ENCODE results near the gene ARFGAP1.

Gene ARFGAP1

DNA sequence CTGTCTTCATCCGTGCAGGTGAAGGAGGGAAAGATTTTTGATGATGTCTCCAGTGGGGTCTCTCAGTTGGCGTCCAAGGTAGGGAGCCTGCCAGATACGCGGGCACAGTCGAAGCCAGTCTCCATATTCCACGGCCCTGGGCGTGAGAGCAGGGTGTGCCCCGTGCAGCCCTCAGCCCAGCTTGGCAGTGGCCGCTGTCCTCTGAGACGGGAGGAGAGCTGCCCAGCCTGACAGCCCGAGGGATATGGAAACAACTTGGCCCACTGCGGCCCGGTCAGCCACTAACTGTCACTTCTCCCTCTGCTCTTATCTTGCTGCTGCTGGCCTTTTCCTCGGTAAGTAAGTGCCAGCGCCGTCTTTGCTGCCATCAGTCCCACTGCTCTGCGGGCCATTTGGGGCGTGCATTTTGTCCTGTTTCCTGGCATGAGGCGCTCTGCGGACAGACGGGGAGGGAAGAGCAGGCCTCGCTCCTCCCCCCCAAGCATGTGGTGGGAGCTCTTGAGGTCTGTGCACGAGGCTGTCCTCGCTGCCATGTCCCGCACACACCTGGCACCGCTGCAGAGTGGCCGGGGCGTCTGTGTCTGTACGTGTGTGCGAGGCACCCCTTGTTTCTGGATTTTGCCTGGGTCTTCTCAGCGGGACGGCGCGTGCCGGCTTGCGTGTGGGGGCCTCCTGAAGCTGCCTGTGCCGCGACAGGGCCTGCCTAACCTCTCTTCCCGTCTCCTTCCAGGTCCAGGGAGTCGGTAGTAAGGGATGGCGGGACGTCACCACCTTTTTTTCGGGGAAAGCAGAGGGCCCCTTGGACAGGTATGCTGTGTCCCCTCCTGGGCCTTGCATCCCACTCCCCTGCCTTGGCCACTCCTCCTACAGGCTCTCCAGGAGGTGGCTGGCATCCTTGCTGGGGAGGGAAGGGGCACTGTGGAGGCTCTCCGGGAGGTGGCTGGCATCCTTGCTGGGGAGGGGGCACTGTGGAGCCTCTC is 13.3 kb downstream of the ARFGAP1 start:
- Histone ChIP-seq H4K20me1 (ENCODE audit: control insufficient read depth, insufficient read depth, low read depth, low read length) (no peaks in the 10 kb centered on the region), H3K4me1 (ENCODE audit: control insufficient read depth, low read length) (peaks cover 18% of the 10 kb centered on the region), H3F3A (ENCODE audit: control insufficient read depth, insufficient read depth) (no peaks in the 10 kb centered on the region), H3K9me2 (replicated peaks; ENCODE audit: control insufficient read depth, low read length) (no peaks in the 10 kb centered on the region), H3K4me3 (ENCODE audit: low read length) (no peak overlapping the region), H3K27me3 (ENCODE audit: control insufficient read depth, low read length) (no peaks in the 10 kb centered on the region), H3K9me3 (ENCODE audit: control insufficient read depth, insufficient read depth, low read length) (no peaks in the 10 kb centered on the region), H3K4me2 (ENCODE audit: low read length) (no peak overlapping the region), H3K79me2 (ENCODE audit: control insufficient read depth, low read length) (peaks cover 3% of the 10 kb centered on the region; the same call in 1 of the 2 replicates), H3K36me3 (ENCODE audit: control insufficient read depth, low read length) (peaks cover 28% of the 10 kb centered on the region; the same call in 1 of the 2 replicates), H3K27ac (ENCODE audit: low read depth, low read length) (no peak overlapping the region)
- TF ChIP-seq, protein P1, sequence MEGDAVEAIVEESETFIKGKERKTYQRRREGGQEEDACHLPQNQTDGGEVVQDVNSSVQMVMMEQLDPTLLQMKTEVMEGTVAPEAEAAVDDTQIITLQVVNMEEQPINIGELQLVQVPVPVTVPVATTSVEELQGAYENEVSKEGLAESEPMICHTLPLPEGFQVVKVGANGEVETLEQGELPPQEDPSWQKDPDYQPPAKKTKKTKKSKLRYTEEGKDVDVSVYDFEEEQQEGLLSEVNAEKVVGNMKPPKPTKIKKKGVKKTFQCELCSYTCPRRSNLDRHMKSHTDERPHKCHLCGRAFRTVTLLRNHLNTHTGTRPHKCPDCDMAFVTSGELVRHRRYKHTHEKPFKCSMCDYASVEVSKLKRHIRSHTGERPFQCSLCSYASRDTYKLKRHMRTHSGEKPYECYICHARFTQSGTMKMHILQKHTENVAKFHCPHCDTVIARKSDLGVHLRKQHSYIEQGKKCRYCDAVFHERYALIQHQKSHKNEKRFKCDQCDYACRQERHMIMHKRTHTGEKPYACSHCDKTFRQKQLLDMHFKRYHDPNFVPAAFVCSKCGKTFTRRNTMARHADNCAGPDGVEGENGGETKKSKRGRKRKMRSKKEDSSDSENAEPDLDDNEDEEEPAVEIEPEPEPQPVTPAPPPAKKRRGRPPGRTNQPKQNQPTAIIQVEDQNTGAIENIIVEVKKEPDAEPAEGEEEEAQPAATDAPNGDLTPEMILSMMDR (IDR thresholded peaks at IDR 0.05; ENCODE audit: low read depth, low read length, poor library complexity, severe bottlenecking): no peak
- TF ChIP-seq EZH2phosphoT487 (IDR thresholded peaks at IDR 0.05; ENCODE audit: borderline replicate concordance, low read length): no peak

DNA sequence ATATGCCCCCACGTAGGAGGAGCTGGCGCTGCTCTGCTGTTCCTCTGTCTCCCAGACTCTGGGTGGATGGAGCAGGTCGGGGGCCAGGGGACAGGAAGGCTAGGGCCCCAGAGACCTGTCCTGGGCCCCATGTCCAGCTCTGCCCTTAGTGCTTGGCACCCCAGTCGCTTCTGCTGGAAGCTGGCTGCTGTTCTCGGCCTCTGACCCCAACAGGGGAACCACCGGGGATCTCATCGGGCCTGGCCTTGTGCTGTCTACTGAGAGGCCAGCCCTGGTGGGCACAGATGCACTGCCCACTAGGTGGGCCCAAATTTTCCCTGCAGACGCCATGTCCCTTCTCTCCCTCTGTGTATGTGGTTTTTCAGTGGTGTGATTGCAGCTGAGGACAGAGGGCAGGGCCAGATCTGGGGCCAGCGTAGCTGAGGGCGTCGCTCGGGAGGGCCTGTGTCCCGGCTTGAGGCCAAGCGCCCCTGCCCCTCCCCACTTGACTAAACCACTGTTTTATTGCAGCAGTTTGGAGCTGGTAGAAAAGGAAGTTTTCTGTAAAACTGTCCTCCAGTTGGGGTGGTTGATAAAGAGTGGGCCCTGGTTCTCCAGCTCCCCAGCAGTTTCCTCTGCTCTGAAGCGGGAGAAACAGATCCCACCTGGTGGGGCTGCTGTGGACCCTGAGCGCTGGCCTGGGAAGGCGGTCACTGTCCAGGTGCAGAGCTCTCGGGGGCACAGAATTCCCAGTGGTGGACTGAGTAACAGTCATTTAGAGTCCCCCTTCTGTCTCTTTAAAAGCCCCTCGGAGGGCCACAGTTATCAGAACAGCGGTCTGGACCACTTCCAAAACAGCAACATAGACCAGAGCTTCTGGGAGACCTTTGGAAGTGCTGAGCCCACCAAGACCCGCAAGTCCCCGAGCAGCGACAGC is 14.4 kb downstream of the ARFGAP1 start:
- H3K4me3 ChIP-seq (ENCODE audit: low read length): no peak overlapping the region
- H3K9me2 ChIP-seq (replicated peaks; ENCODE audit: control insufficient read depth, low read length): no peaks in the 10 kb centered on the region
- H4K20me1 ChIP-seq (ENCODE audit: control insufficient read depth, insufficient read depth, low read depth, low read length): no peaks in the 10 kb centered on the region
- no peaks in the 10 kb centered on the region for H3K27me3 ChIP-seq (ENCODE audit: control insufficient read depth, low read length)
- H3K79me2 ChIP-seq (ENCODE audit: control insufficient read depth, low read length): peaks cover 3% of the 10 kb centered on the region; the same call in 1 of the 2 replicates
- H3K4me2 ChIP-seq (ENCODE audit: low read length): no peak overlapping the region
- no peaks in the 10 kb centered on the region for H3F3A ChIP-seq (ENCODE audit: control insufficient read depth, insufficient read depth)
- no peaks in the 10 kb centered on the region for H3K9me3 ChIP-seq (ENCODE audit: control insufficient read depth, insufficient read depth, low read length)
- peaks cover 19% of the 10 kb centered on the region for H3K4me1 ChIP-seq (ENCODE audit: control insufficient read depth, low read length)
- TF ChIP-seq EZH2phosphoT487 (IDR thresholded peaks at IDR 0.05; ENCODE audit: borderline replicate concordance, low read length): no peak
- TF ChIP-seq, protein P1 (IDR thresholded peaks at IDR 0.05; ENCODE audit: low read depth, low read length, poor library complexity, severe bottlenecking): no peak
- H3K36me3 ChIP-seq (ENCODE audit: control insufficient read depth, low read length): peaks cover 23% of the 10 kb centered on the region; the same call in 1 of the 2 replicates
- H3K27ac ChIP-seq (ENCODE audit: low read depth, low read length): no peak overlapping the region

DNA sequence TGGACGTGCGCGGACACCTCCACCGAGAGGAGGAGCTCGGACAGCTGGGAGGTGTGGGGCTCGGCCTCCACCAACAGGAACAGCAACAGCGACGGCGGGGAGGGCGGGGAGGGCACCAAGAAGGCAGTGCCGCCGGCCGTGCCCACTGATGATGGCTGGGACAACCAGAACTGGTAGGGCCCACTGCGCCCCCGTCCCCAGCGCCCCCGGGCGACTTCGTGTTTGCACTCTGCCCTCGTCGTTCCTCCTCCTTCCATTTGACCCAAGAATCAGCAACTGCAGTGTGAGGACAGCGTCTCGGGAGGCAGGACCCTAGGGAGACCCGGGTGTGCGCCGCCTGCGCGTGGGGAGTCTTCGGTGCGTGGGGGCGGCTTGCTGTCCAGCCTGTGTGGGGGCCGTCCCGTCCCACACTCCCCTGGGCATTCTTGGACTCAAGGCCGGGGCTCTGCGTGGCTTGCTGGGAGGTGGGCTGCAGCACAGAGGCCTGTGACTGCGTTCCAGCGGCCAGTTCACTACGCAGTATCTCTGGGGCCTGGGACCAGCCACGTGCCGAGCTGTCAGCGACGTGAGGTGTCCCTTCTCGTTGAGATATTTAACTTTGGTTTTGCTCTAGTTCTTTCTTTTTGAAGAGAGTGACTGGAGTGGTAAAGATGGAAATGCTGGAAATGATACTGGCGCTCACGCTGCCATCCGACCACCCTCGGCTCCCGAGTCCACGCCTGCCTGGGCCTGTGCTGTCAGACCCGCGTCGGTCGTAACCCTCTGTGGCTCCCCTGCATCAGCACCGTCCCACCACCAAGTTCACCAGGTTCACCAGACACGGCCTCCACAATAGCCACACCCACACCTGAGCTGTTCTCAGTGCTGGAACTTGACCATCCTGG is 15.3 kb downstream of the ARFGAP1 start:
- H3K27me3 ChIP-seq (ENCODE audit: control insufficient read depth, low read length): no peaks in the 10 kb centered on the region
- no peaks in the 10 kb centered on the region for H3F3A ChIP-seq (ENCODE audit: control insufficient read depth, insufficient read depth)
- H3K9me3 ChIP-seq (ENCODE audit: control insufficient read depth, insufficient read depth, low read length): no peaks in the 10 kb centered on the region
- peaks cover 21% of the 10 kb centered on the region; the same call in 1 of the 2 replicates for H3K36me3 ChIP-seq (ENCODE audit: control insufficient read depth, low read length)
- no peak overlapping the region for H3K27ac ChIP-seq (ENCODE audit: low read depth, low read length)
- H3K4me3 ChIP-seq (ENCODE audit: low read length): no peak overlapping the region
- H3K9me2 ChIP-seq (replicated peaks; ENCODE audit: control insufficient read depth, low read length): no peaks in the 10 kb centered on the region
- no peaks in the 10 kb centered on the region for H4K20me1 ChIP-seq (ENCODE audit: control insufficient read depth, insufficient read depth, low read depth, low read length)
- TF ChIP-seq EZH2phosphoT487 (IDR thresholded peaks at IDR 0.05; ENCODE audit: borderline replicate concordance, low read length): no peak
- TF ChIP-seq, protein P1 (IDR thresholded peaks at IDR 0.05; ENCODE audit: low read depth, low read length, poor library complexity, severe bottlenecking): no peak
- peaks cover 19% of the 10 kb centered on the region for H3K4me1 ChIP-seq (ENCODE audit: control insufficient read depth, low read length)
- no peak overlapping the region for H3K4me2 ChIP-seq (ENCODE audit: low read length)
- H3K79me2 ChIP-seq (ENCODE audit: control insufficient read depth, low read length): peaks cover 3% of the 10 kb centered on the region; the same call in 1 of the 2 replicates

Measured in DOHH2 (cell line).